Fibroblast of skin of right quadriceps (primary cell): ENCODE measurements around the gene OR2L8.
"Not testable (repeated sequence)": the region's sequence is repeated elsewhere in the genome, so short reads cannot be mapped to it uniquely, and the experiment has no call there.

Source experiments
- DNase-seq: peaks from one replicate; pipeline ENCODE4 v3.0.0-alpha.2; 2013

The OR2L8 gene

DNA sequence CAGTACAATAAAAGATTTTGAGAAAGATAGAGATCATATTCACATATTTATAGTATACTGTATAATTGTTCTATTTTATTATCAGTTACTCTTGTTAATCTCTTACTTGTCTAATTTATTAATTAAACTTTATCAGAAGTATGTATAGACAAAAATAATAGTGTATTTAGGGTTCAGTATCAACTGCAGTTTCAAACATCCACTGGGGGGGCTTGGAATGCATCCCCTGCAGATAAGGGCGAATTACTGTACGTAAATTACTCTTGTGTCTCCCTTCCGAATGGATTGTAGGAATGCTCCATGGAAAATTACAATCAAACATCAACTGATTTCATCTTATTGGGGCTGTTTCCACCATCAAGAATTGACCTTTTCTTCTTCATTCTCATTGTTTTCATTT is at the start of gene OR2L8:
Gene OR2L8, plus strand, starts transcription at position 301 of the 400 bp plus-strand sequence. Its CDS starts 0 bp downstream, at position 301.
- no peak for DNase-seq

- DNase-seq = no peak
Measured at GRCh38 chr1:247904122-247904521, 44.5 kb upstream of the OR2L8 start.

GRCh38 chr1:247905181-247905580 is 43.5 kb upstream of the OR2L8 start:
- no peak for DNase-seq

- no peak for DNase-seq
Measured at GRCh38 chr1:247905910-247906503, 42.7 kb upstream of the OR2L8 start.

GRCh38 chr1:247906504-247907047 is 42.1 kb upstream of the OR2L8 start:
- no peak for DNase-seq

DNA sequence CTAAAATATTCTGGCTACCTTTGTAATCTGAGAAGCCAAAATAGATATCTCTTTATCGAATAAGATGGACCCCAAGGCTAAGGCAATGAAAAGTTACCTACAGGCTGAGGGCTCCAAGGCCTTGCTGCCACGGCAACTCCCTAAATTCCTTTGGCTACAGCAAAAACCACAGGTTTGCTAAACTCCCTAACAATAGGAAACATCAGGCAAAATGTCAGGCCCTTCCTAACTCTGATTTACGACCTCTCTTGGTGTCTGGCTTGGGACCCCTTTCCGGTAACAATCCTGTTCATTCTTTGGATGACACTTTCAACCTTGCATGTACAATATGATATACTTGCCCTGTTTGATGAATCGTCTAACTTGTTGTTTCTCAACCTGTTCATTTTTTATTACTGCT is 39.9 kb upstream of the OR2L8 start:
- no peak for DNase-seq

DNA sequence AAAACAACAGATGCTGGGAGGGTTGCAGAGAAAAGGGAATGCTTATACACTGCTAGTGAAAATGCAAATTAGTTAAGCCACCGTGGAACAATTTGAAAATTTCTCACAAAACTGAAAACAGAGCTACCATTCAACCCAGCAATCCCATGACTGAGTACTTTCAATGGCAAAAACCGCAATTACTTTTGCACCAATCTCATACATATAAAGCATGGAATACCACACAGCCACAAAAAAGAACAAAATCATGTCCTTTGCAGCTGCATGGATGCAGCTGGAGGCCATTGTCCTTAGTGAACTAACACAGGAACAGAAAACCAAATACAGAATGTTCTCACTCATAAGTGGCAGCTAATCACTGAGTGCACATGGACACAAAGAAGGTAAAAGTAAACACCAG is 34.9 kb upstream of the OR2L8 start:
- DNase-seq = no peak

DNA sequence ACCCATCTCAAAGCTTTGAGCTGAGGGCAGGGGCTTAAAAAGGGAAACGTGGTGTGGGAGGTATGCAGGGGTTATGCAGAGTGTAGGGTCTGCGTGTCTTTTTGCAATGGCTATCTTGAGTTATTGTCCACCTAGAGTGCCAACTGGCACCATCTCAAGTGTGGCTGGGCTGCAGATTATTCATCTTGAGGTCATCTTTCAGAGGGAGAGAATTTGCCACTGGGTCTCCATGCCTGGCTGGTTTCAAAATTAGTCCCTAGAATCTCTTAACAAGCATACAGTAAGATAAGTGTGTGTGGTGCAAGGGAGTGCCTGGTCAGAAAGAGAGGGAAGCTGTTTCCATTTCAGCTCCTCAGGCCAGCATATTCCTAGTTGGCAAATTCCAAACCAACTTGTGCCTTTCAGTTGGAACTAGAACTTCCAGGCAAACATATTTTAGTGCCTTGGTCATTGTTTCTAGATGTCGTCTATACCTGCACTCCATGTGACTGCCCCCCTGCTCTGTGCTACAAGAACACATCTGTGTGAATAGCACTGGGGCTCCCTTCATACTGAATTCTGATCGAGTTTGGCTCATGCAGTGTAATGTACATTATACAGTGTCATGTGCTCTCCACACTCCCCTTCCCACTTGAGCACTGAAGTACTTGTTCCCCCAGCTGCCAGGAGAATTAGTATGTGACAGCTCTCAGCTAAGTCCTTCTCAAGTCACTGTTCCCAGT is 33.6 kb upstream of the OR2L8 start:
- no peak for DNase-seq

DNA sequence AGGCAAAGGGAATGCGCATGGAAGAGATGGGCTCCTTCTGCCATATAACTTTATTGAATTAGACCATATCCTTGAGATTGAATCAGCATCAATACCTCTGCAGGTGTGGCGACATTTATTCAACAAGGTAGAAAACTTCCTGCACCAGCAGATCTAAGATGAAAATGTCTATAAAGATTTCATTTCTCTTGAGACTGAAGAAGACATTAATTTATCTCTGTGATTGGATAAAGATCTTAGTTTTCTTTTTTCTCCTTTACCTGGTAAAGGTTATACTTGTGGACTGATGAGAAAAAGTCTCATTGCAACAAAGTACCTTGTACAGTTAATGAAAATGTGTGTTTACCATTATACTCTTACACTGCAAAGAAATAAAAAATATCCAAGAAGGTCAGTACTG is 28.7 kb upstream of the OR2L8 start, which contains the start of gene OR2T8:
Gene OR2T8, plus strand, starts transcription at position 301 of the 400 bp plus-strand sequence. CDS start 766 bp downstream, outside the sequence.
- no peak for DNase-seq

- DNase-seq = no peak
Measured at GRCh38 chr1:247923941-247924340, 24.7 kb upstream of the OR2L8 start.

GRCh38 chr1:247924868-247925267 is 23.8 kb upstream of the OR2L8 start, which contains the start of gene OR2AJ1:
Gene OR2AJ1, plus strand, starts transcription at chr1:247924889. Its CDS starts 8,880 bp downstream, at chr1:247933769.
- no peak for DNase-seq

- DNase-seq = no peak
Measured at GRCh38 chr1:247933989-247934388, 14.7 kb upstream of the OR2L8 start.

- DNase-seq = no peak
Measured at GRCh38 chr1:247935781-247936180, 12.9 kb upstream of the OR2L8 start.

DNA sequence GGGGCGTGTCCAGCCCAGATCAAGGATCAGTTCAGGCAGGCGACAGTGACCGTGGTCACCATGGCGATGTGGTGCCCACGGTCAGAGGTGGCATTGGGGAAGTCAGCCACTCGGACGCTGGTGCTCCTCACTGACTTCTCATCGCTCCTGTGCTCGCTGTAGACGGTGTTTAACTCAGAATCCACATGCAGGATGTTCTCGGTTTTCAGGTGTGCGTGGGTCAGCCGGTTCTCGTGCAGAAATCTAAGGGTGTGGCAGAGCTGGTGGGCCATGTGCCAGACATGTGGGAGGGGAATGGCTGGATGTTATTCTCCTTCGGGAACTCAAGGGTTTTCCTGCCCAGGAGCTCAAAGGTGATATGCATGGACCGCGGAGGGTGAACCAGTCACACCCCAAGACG is 12.2 kb upstream of the OR2L8 start:
- DNase-seq = no peak

DNA sequence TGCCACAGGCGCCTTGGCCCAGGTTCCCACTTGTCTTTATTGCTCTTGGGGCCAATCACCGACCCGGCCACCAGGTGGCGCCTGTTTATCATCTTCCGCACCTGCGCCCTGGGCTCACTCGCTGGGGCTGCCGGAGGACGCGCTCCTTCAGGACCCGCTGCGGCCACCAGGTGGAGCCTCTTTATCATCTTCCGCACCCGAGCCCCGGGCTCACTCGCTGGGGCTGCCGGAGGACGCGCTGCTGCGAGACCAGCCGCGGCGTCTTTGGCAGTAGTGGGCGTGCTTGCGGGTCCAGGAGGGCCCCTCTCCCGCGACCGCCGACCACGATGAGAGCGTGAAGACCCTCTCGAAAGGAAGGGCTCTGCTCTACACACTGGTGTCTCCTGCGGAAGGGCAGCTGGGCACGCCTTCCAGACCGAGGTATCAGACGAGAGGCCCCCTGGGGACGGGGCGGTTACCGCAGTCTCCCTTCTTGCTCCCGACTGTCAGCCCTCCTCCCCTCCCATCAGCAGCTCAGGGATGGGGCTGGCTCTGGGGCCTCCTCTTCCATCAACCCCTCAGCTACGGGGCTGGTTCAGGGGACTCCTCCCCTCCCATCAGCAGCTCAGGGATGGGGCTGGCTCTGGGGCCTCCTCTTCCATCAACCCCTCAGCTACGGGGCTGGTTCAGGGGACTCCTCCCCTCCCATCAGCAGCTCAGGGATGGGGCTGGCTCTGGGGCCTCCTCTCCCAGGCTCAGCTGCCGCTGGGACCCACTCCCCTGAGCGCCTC is 11.5 kb upstream of the OR2L8 start:
- not testable (repeated sequence) for DNase-seq

GRCh38 chr1:247942624-247943023 is 6.0 kb upstream of the OR2L8 start:
- no peak for DNase-seq

GRCh38 chr1:247953408-247953807 is 4.8 kb downstream of the OR2L8 start:
- DNase-seq = no peak

GRCh38 chr1:247961791-247962190 is 13.1 kb downstream of the OR2L8 start:
- DNase-seq = no peak

DNA sequence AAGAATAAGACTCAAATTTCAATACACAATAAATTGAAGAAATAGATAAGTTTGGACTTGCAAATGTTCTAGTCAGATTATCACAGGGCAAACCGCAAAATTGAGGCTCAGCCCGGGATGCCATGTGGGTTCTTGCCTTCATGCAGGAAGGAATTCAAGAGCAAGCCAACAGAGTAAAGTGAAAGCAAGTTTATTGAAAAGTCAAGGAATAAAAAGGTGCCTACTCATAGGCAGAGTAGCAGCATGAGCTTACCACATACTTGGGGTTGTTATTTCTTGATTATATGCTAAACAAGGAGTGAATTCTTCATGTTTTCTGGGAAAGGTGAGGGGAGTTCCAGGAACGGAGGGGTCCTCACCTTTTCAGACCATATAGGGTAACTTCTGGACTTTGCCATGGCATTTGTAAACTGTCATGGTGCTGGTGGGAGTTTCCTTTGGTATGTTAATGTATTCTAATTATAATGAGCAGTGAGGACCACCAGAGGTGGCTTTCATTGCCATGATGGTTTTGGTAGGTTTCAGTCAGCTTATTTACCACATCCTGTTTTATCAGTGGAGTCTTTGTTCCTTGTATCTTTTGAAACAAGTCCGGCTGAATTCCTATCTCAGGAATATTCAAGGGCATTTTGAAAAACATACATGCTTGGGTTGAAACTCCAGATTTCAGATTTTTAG is 14.4 kb downstream of the OR2L8 start:
- no peak for DNase-seq

GRCh38 chr1:247964933-247965332 is 16.3 kb downstream of the OR2L8 start, which contains the start of gene OR2AK2:
Gene OR2AK2, plus strand, starts transcription at chr1:247965233. Its CDS starts 144 bp downstream, at chr1:247965377.
- no peak for DNase-seq

GRCh38 chr1:247966532-247967204 is 18.0 kb downstream of the OR2L8 start:
- DNase-seq = no peak

GRCh38 chr1:247992986-247993385 is 44.3 kb downstream of the OR2L8 start:
- DNase-seq = no peak
